ENCODE measurements around the gene KRTAP4-5.
"Not testable (repeated sequence)": the region's sequence is repeated elsewhere in the genome, so short reads cannot be mapped to it uniquely, and the experiment has no call there.

DNA sequence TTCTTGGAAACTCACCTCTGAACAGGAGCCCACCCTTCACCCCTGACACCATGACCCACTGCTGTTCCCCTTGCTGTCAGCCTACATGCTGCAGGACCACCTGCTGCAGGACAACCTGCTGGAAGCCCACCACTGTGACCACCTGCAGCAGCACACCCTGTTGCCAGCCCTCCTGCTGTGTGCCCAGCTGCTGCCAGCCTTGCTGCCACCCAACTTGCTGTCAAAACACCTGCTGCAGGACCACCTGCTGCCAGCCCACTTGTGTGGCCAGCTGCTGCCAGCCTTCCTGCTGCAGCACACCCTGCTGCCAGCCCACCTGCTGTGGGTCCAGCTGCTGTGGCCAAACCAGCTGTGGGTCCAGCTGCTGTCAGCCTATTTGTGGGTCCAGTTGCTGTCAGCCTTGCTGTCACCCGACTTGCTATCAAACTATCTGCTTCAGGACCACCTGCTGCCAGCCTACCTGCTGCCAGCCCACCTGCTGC is 40.3 kb upstream of the KRTAP4-5 start, which contains the start of gene KRTAP9-1:
- not testable (repeated sequence) for TF ChIP-seq POLR2A (IDR thresholded peaks at IDR 0.05; ENCODE audit: low read depth, low read length); TAF1 (IDR thresholded peaks at IDR 0.05; ENCODE audit: borderline replicate concordance, low read depth, low read length)
